ENCODE measurements around the gene ROR2. TPM values are rescaled to one million over a fixed set of nuclear protein-coding genes. Genes with fewer than 3 reads are reported as not detected.

Gene ROR2
- total RNA-seq, 3 donors from 2014 or later, result 3.9 to 56.0 (median 6.5) TPM

DNA sequence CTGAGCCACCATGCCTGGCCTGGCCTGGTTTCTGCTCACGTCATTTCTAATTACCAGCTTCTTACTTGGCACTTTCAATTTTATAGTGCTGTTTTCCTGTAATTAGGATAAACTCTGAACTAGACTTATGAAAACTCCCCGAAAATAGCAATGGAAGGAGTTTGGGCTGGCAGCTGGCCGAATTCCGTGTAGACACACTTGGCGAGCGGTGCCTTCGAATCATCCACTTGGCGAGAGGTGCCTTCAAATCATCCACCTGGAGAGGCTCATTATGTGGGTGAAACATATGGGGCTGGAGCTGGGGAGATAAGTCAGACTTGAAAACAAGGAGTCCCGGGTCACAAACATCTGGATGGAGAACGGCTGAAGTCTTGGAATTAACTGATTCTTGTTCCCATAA lies 203.7 kb downstream of the ROR2 start:
- Histone ChIP-seq H3K9me3 (no peaks in the 10 kb centered on the region), H3K4me3 (no peak overlapping the region), H3K36me3 (ENCODE audit: low read depth) (no peaks in the 10 kb centered on the region), H3K4me1 (ENCODE audit: low read depth) (no peaks in the 10 kb centered on the region)
- ATAC-seq, result no peak
- DNase-seq, result no peak
- no peak for TF ChIP-seq CTCF (IDR thresholded peaks at IDR 0.05)
- intact Hi-C loops (cut with DNase I, micrococcal nuclease), result no loop called here

- Histone ChIP-seq H3K36me3 (ENCODE audit: low read depth) (no peaks in the 10 kb centered on the region), H3K4me3 (no peak overlapping the region), H3K9me3 (no peaks in the 10 kb centered on the region), H3K4me1 (ENCODE audit: low read depth) (no peaks in the 10 kb centered on the region)
- intact Hi-C loops (cut with DNase I, micrococcal nuclease), result no loop called here
- no peak for TF ChIP-seq CTCF (IDR thresholded peaks at IDR 0.05)
- ATAC-seq, result no peak
- DNase-seq, result no peak
Measured at GRCh38 chr9:91744114-91744513, 205.9 kb downstream of the ROR2 start.

GRCh38 chr9:91741522-91741921 lies 208.5 kb downstream of the ROR2 start:
- H3K4me3 ChIP-seq, result no peak overlapping the region
- no peak for ATAC-seq
- H3K9me3 ChIP-seq, result no peaks in the 10 kb centered on the region
- DNase-seq, result no peak
- H3K4me1 ChIP-seq (ENCODE audit: low read depth), result no peaks in the 10 kb centered on the region
- H3K36me3 ChIP-seq (ENCODE audit: low read depth), result no peaks in the 10 kb centered on the region
- intact Hi-C loops (cut with DNase I, micrococcal nuclease), result no loop called here
- no peak for TF ChIP-seq CTCF (IDR thresholded peaks at IDR 0.05)

GRCh38 chr9:91740701-91741100 lies 209.3 kb downstream of the ROR2 start:
- H3K4me1 ChIP-seq (ENCODE audit: low read depth), result no peaks in the 10 kb centered on the region
- peak in 2 of 3 donors; percentile 48 to 57 for DNase-seq
- H3K4me3 ChIP-seq, result no peak overlapping the region
- intact Hi-C loops (cut with DNase I, micrococcal nuclease), result no loop called here
- TF ChIP-seq CTCF (IDR thresholded peaks at IDR 0.05), result no peak
- no peaks in the 10 kb centered on the region for H3K36me3 ChIP-seq (ENCODE audit: low read depth)
- ATAC-seq, result peak; percentile 34
- no peaks in the 10 kb centered on the region for H3K9me3 ChIP-seq

GRCh38 chr9:91736898-91737601 lies 213.0 kb downstream of the ROR2 start:
- no peaks in the 10 kb centered on the region for H3K9me3 ChIP-seq
- H3K36me3 ChIP-seq (ENCODE audit: low read depth), result no peaks in the 10 kb centered on the region
- DNase-seq, result no peak
- no peak for TF ChIP-seq CTCF (IDR thresholded peaks at IDR 0.05)
- ATAC-seq, result no peak
- H3K4me1 ChIP-seq (ENCODE audit: low read depth), result no peaks in the 10 kb centered on the region
- intact Hi-C loops (cut with DNase I, micrococcal nuclease), result loop anchor here in 1 of 2 donors (10.0 kb wide), 1 partner anchor 218 kb away; the partner anchor contains the start of gene ROR2
- no peak overlapping the region for H3K4me3 ChIP-seq

All from mucosa of descending colon (tissue), 3 donors.